Stimulated activated naive CD4-positive, alpha-beta T cell treated with Interleukin-2 at 50 U/mL for 16 hours (primary cell): ENCODE results near the gene ZNF487.
"Not testable (repeated sequence)": the region's sequence is repeated elsewhere in the genome, so short reads cannot be mapped to it uniquely, and the experiment has no call there.

Experiments
- DNase-seq: peaks from one replicate; lab custom pipeline; 2025; lab: John Stamatoyannopoulos, UW

Gene ZNF487

GRCh38 chr10:43437141-43437870 lies 395 bp downstream of the ZNF487 start:
- DNase-seq: no peak

DNA sequence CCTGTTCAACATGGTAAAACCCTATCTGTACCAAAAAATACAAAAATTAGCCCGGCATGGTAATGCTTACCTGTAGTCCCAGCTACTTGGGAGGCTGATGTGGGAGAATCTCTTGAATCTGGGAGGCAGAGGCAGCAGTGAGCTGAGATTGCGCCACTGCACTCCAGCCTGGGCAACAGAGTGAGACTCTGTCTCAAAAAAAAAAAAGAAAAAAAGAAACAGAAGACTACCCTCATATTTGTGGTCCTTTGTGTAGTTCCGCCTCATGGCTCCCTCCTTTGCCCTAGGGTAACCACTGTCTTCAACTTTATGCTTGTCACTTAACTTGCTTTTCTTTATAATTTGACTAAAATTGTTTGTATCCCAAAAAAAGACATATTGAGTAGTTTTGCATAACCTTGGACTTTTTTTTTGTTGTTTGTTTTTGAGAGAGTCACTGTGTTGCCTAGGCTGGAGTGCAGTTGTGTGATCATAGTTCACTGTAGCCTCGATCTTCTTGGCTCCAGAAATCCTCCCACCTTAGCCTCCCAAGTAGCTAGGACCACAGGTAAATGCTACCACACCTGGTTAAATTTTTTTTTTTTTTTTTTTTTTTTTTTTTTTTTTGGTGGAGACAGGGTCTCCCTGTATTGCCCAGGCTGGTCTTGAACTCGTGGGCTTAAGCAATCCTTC lies 3.7 kb downstream of the ZNF487 start:
- DNase-seq: no peak

DNA sequence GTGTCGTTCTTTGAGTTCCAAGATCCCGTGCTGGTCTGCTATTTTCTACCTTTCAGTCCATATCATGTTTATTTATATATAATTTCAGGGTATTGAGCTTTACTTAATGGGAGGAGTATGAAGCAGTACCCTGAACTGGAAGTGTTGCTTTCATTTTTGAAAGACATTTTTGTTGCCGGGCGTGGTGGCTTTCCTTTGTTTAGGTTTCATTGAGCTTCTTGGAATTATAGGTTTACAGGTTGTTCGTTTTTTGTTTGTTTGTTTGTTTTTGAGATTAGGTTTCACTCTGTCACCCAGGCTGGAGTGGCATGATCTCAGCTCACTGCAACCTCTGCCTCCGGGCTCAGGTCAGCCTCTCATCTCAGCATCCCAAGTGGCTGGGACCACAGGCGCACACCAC lies 7.4 kb downstream of the ZNF487 start:
- no peak for DNase-seq

DNA sequence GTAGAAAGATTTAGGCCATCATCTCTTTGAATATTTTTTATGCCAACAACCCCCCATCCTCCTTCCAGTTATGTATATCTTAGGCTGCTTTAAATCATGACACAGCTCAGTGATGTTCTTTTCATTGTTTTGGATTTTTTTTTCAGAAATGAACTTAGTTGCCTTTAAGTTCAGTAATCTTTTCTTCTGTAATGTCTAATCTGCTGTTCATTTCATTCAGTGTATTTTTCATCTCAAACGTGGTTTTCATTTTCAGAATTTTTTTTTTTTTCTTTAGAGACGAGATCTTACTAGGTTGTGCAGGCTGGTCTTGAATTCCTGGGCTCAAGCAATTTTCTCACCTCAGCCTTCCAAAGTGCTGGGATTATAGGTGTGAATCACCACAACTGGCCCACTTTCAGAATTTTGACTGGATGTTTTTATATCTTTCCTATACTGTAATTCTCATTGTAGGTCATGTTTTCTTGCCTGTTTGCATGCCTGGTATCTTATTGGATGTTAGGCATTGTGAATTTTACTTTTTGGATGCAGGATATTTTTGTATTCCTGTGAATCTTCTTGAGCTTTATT lies 8.1 kb downstream of the ZNF487 start:
- no peak for DNase-seq

GRCh38 chr10:43446219-43447017 lies 9.5 kb downstream of the ZNF487 start:
- DNase-seq: not testable (repeated sequence)

DNA sequence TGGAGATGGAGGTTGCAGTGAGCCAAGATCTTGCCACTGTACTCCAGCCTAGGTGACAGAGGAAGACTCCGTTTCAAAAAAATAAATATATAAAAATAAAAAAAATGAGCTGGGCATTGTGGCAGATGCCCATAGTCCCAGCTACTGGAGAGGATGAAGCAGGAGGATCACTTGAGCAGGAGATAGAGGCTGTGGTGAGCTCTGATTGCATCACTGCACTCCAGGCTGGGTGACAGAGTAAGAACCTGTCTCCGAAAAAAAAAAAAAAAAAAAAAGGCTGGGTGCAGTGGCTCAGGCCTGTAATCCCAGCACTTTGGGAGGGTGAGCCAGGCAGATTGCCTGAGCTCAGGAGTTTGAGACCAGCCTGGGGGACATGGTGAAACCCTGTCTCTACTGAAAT lies 11.8 kb downstream of the ZNF487 start:
- no peak for DNase-seq

DNA sequence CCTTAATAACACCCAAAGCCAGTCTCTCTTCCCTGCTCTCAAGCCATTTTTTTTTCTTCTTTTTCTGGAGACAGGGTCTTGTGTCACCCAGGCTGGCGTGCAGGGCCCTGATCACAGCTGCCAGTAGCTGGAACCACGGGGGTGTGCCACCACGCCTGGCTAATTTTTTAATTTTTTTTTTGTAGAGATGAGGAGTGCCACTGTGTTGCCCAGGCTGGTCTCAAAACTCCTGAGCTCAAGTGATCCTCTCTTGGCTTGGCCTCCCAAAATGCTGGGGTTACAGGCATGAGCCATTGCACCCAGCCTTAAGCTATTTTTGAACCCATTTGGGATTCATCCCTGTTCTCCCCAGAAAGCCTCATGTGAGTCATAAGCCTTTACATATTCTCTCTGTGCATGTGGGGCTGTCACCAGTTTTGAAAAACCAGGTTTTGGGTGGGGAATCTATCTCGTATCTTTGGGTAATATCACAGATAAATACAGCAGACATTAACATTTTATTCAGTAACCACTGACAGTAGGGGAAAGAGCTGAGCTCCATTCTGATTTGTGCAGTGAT lies 15.5 kb downstream of the ZNF487 start:
- no peak for DNase-seq

DNA sequence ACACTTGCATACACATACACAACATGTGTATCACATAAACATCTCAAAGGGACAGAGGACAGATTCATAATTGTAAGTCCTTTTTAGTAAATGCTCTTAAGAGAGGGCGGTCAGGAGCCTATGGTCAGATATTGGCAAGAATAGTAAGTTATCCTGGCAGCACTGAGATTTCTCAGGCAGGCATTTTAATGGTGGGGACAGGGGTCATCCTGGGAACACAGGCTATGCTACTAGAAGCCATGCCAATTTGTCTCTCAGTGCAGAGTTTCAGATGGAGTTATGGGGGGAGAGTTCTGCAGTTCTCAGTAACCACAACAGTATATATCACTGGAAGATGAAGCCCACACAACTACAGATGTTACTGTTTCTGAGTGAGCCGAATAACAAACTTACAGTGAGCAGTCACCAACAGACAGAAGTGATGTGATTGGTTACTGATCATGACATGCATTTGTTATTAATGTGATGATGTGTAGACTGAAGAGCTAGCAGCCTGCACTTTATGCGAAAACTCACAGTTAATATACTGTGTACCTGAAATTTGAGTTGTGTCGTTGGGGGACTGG lies 16.4 kb downstream of the ZNF487 start:
- no peak for DNase-seq

- not testable (repeated sequence) for DNase-seq
These were observed 17.1 kb downstream of the ZNF487 start for GRCh38 chr10:43454025-43454424.

GRCh38 chr10:43456561-43456960 lies 19.6 kb downstream of the ZNF487 start:
- not testable (repeated sequence) for DNase-seq

DNA sequence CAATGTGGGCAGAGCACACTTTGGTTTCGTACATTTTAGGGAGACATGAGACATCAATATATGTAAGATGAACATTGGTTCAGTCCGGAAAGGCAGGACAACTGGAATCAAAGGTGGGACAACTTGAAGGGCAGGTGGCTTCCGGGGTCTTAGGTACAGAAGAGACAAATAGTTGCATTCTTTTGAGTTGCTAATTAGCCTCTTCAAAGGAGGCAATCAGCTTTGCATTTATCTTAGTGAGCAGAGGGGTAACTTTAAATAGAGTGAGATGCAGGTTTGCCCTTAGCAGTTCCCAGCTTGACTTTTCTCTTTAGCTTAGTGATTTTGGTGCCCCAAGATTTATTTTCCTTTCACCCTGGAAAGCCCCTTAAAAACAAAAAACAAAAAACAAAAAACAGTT lies 21.3 kb downstream of the ZNF487 start:
- no peak for DNase-seq

- no peak for DNase-seq
These were observed 25.0 kb downstream of the ZNF487 start for GRCh38 chr10:43461950-43462349.

DNA sequence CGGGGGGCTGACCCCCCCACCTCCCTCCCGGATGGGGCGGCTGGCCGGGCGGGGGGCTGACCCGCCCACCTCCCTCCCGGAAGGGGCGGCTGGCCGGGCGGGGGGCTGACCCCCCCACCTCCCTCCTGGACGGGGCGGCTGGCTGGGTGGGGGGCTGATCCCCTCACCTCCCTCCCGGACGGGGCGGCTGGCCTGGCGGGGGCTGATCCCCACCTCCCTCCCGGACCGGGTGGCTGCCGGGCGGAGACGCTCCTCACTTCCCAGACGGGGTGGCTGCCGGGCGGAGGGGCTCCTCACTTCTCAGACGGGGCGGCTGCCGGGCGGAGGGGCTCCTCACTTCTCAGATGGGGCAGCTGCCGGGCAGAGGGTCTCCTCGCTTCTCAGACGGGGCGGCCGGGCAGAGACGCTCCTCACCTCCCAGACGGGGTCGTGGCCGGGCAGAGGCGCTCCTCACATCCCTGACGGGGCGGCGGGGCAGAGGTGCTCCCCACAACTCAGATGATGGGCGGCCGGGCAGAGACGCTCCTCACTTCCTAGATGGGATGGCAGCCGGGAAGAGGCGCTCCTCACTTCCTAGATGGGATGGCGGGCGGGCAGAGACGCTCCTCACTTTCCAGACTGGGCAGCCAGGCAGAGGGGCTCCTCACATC lies 28.3 kb downstream of the ZNF487 start:
- not testable (repeated sequence) for DNase-seq

GRCh38 chr10:43465736-43466120 lies 28.8 kb downstream of the ZNF487 start:
- not testable (repeated sequence) for DNase-seq

DNA sequence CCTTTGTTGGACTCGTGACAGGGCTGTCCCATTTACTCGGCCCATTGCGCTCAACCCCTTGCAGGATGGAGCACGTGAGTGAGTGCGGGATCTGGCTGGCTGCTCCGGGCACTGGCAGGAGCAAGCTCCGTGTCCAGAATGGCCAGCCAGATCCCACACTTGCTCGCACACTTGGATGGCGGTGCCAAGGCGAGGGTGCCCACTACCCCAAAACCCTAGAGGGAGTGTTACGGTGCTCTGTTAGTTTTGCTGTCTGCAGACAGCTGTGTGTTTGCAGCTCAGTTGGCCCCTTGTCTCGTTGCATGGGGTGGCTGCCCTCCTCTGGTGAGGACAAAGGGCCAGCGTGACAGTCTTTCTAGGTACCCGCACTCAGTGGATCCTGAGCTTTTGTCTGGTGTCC lies 34.2 kb downstream of the ZNF487 start:
- no peak for DNase-seq

DNA sequence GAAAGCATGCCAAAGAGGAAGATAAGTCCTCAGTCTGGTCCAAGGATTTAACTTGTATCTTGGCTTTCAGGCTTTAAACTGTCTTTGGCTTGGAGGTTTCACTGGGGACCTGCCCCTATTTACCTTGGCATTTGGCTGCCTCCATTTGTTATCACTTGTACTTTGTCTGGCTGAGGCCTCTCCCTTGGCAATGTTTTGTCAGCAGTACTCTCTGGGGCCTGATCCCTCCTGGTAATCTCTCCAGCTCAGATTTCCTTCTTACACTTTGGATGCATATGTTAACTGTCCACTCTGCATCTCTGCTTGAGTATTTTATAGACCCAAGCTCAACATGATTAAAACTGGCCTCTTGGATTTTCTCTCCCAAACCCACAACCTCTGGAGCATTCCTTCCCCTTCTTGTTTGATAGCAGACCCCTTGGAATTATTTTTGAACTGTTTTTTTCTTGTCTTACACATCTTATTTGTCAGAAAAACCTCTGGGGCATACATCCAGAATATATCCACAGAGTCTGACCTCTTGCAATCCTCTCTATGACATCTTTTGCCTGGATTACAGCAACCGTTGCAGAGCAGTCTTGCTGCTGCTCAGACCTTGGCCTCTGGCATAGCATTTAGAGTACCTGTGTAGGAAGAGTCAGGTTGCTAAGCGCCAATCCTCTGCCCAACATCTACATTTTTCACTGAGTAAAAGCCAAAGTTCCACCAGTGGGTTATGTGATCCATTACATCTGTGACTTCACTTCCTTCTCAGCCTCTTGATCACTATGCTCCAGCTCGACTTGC lies 35.2 kb downstream of the ZNF487 start:
- no peak for DNase-seq

DNA sequence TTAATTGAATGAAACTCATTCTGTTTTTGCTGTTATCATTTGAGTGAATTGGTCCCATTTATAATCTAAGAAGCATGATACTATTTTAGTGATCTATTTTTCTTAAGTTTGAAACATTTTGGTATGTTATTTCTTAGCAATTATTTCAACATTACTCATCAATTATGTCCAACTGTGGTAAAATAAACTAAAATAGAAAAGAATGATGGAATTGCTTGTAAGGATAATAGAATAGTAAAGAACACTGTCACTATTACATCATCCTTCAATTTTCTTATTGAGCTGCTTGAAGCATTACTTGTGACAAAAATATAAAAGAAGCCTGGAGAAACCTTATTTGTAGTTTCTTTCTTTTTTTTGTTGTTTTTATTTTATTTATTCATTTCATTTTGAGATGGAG lies 42.4 kb downstream of the ZNF487 start:
- no peak for DNase-seq

DNA sequence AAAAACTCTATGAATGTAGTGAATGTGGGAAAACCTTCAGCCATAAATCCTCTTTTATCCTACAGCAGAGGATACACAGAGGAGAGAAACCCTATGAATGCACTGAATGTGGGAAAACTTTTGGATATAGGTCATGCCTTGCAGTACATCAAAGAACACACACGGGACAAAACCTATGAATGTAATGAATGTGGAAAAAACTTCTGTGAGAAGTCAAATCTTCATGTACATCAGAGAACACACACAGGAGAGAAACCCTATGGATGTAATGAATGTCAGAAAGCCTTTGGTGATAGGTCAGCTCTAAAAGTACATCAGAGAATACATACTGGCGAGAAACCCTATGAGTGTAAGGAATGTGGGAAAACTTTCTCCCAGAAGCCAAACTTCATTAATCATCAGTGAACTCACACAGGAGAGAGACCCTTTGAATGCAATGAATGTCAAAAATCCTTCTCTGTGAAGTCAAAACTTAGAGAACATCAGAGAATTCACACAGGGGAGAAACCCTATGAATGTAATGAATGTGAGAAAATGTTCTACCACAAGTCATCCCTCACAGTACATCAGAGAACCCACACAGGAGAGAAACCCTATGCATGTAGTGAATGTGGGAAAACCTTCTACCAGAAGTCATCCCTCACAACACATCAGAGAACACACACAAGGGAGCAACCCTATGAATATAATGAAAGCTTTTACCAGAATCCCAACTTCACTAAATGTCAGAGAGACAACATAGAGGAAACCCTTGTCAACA lies 45.6 kb downstream of the ZNF487 start:
- DNase-seq: no peak

GRCh38 chr10:43491855-43492254 lies 54.9 kb downstream of the ZNF487 start:
- no peak for DNase-seq

DNA sequence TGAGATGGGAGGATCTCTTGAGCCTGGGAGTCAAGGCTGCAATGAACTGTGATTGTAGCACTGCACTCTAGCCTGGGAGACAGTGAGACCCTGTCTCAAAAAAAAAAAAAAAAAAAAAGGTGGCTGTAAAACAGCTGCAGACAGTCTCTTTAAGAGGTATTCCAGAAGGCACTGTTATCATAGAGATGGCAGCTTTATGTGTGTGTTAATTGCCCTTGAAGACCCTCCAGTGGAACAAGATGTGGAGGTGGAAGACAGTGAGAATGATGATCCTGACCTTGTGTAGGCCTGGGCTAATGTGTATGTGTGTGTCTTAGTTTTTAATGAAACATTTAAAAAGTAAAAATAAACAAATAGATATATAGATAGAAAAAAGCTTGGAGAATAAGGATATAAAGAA lies 66.0 kb downstream of the ZNF487 start:
- DNase-seq: no peak
